GM12878 (cell line): Measurements from ENCODE around the gene TIMP4. TPM values are rescaled to one million over a fixed set of nuclear protein-coding genes. Genes with fewer than 3 reads are reported as not detected.

Source experiments
- ATAC-seq: fragments of 200-7000 bp; cut with Tn5 transposase; 3 replicates; pipeline ENCODE4 v1.9.1; 2020; ENCODE audit warnings: mild to moderate bottlenecking, moderate library complexity
- BruUV-seq: library from RNA; stranded (reverse); fragments of 400-500 nt; replicated peaks from 2 replicates; lab custom pipeline; 2021; lab: Mats Ljungman, UMichigan
- CTCF ChIA-PET: fragments of 300-600 bp; sonication (Branson Sonifier 250); formaldehyde crosslinking; extraction: SDS; loops from one replicate; lab custom pipeline; 2021; ENCODE audit warnings: inconsistent platforms; lab: Yijun Ruan, JAX
- POLR2A ChIA-PET: fragments of 350-600 bp; formaldehyde crosslinking; extraction: SDS; loops from one replicate; lab custom pipeline; 2021; ENCODE audit warnings: inconsistent platforms; lab: Charles Lee
- RAD21 ChIA-PET: fragments of 300-600 bp; sonication (Branson Sonifier 250); formaldehyde crosslinking; loops from one replicate; lab custom pipeline; 2023; ENCODE audit warnings: antibody characterized with exemption; ENCODE audit not compliant: unreplicated experiment; lab: Charles Lee
- SMC1A ChIA-PET: fragments of 300-600 bp; sonication (Branson Sonifier 250); formaldehyde crosslinking; loops from one replicate; lab custom pipeline; 2023; ENCODE audit not compliant: unreplicated experiment, uncharacterized antibody; lab: Charles Lee
- DNase-seq: peaks from one replicate; pipeline ENCODE4 v3.0.0-alpha.2; 2011; ENCODE audit warnings: low read depth, low spot score
- FAIRE-seq: peaks from 3 replicates; lab custom pipeline; 2011; peaks lifted over from hg19 to GRCh38; lab: Jason Lieb, UNC
- H2AFZ ChIP-seq: 2 replicates; pipeline ENCODE4 v1.6.0; 2011; ENCODE audit warnings: low read depth, low read length, control low read depth; ENCODE audit not compliant: control insufficient read depth
- H3K27ac ChIP-seq: 2 replicates; pipeline ENCODE4 v1.5.1; 2011; ENCODE audit warnings: control low read depth; ENCODE audit not compliant: control insufficient read depth, insufficient read depth
- H3K27me3 ChIP-seq, 2 experiments: replicated peaks in 1 of 2; 2 replicates each; pipeline versions ENCODE4 v1.6.0 to v1.6.1; 2011; ENCODE audit warnings: low read length in 1 of 2; ENCODE audit not compliant: control insufficient read depth in 2 of 2, insufficient read depth in 2 of 2
- H3K36me3 ChIP-seq, 2 experiments: 2 replicates each; pipeline ENCODE4 v1.5.1; 2011; ENCODE audit warnings: low read length in 1 of 2; ENCODE audit not compliant: control insufficient read depth in 2 of 2, insufficient read depth in 2 of 2
- H3K4me1 ChIP-seq: 2 replicates; pipeline ENCODE4 v1.6.1; 2011; ENCODE audit warnings: mild to moderate bottlenecking, low read length, moderate library complexity, mixed read lengths; ENCODE audit not compliant: control insufficient read depth, insufficient read depth
- H3K4me2 ChIP-seq: 2 replicates; pipeline ENCODE4 v1.6.0; 2011; ENCODE audit warnings: control low read depth; ENCODE audit not compliant: control insufficient read depth, insufficient read depth
- H3K4me3 ChIP-seq: fragments of 200-600 bp; sonication (generic); 2 replicates; pipeline ENCODE4 v1.5.1; 2016
- H3K79me2 ChIP-seq: 2 replicates; pipeline ENCODE4 v1.6.0; 2011; ENCODE audit warnings: low read length; ENCODE audit not compliant: control insufficient read depth, insufficient read depth
- H3K9ac ChIP-seq: 2 replicates; pipeline ENCODE4 v1.8.0; 2011; ENCODE audit warnings: low read length, control low read depth, mixed read lengths; ENCODE audit not compliant: control insufficient read depth, insufficient read depth
- H3K9me3 ChIP-seq: replicated peaks from 3 replicates; pipeline ENCODE4 v1.5.1; 2011; ENCODE audit warnings: mild to moderate bottlenecking, low read length; ENCODE audit not compliant: control insufficient read depth, insufficient read depth
- H4K20me1 ChIP-seq: 2 replicates; pipeline ENCODE4 v1.6.0; 2011; ENCODE audit not compliant: control insufficient read depth, insufficient read depth
- ASH2L ChIP-seq: fragments of 300-600, 200-600 bp; sonication (generic); IDR thresholded peaks from 2 replicates; pipeline ENCODE4 v1.6.1; 2017; ENCODE audit warnings: low read depth, mild to moderate bottlenecking, borderline replicate concordance
- HDGF ChIP-seq: fragments of 450-650 bp; IDR thresholded peaks from 2 replicates; pipeline ENCODE4 v1.6.1; 2016; ENCODE audit warnings: antibody characterized with exemption
- KAT2A ChIP-seq: conservative IDR thresholded peaks from 2 replicates; pipeline ENCODE4 v1.6.1; 2011; ENCODE audit warnings: low read depth, low read length; ENCODE audit not compliant: control insufficient read depth
- MEF2B ChIP-seq: fragments of 450-650 bp; IDR thresholded peaks from 2 replicates; pipeline ENCODE4 v1.6.1; 2018; ENCODE audit warnings: mild to moderate bottlenecking, moderate library complexity; ENCODE audit not compliant: partially characterized antibody, poor library complexity, severe bottlenecking
- NFYA ChIP-seq: IDR thresholded peaks from 2 replicates; pipeline ENCODE4 v1.6.1; 2011; ENCODE audit warnings: low read depth, mild to moderate bottlenecking, low read length, improper control_type of control experiment, borderline replicate concordance
- POU2F2 ChIP-seq: IDR thresholded peaks from 3 replicates; pipeline ENCODE4 v1.6.1; 2011; ENCODE audit warnings: low read depth, mild to moderate bottlenecking, low read length, borderline replicate concordance
- RUNX3 ChIP-seq: IDR thresholded peaks from 2 replicates; pipeline ENCODE4 v1.6.1; 2012; ENCODE audit warnings: low read length, inconsistent platforms
- SMAD5 ChIP-seq: IDR thresholded peaks from 2 replicates; pipeline ENCODE4 v1.6.1; 2016; ENCODE audit warnings: antibody characterized with exemption, low read depth
- SRF ChIP-seq, 2 experiments: IDR thresholded peaks; 2 replicates each; pipeline ENCODE4 v1.6.1; 2011; ENCODE audit warnings: low read depth in 2 of 2, low read length in 2 of 2, mild to moderate bottlenecking in 1 of 2, moderate library complexity in 1 of 2
- STAT1 ChIP-seq: fragments of 450-650 bp; conservative IDR thresholded peaks from 2 replicates; pipeline ENCODE4 v1.6.1; 2014; ENCODE audit warnings: antibody characterized with exemption, mild to moderate bottlenecking
- ZNF384 ChIP-seq: IDR thresholded peaks from 2 replicates; pipeline ENCODE4 v1.6.1; 2012; ENCODE audit warnings: low read depth, mild to moderate bottlenecking, low read length, improper control_type of control experiment, borderline replicate concordance
- WGBS: methylation state at CpG from one replicate; pipeline ENCODE4 v1.1.6; 2016; ENCODE audit warnings: low lambda C conversion rate; ENCODE audit not compliant: insufficient replicate concordance, insufficient coverage; ENCODE audit errors: missing lambda C conversion rate; 5-methylcytosine and 5-hydroxymethylcytosine counted together
- in situ Hi-C: fragments of 300-500 bp; cut with MboI; formaldehyde crosslinking; loops from 9 replicates; pipeline ENCODE4 v1.14.3; 2018; ENCODE audit warnings: mixed read lengths
- intact Hi-C: fragments of 100-400 bp; cut with micrococcal nuclease; formaldehyde crosslinking; loops from one replicate; pipeline ENCODE4 v1.14.2; 2022; ENCODE audit not compliant: unreplicated experiment
- polyA plus RNA-seq, 11 experiments: library from polyadenylated mRNA; depleted of rRNA in 4 of 11; unstranded in 6 of 11; stranded (reverse) in 5 of 11; fragments of >200 nt; fragmentation: Nextera tagmentation in 4 of 11; fragmentation: Illumina TruSeq in 1 of 11; extraction: Ambion mirVana in 4 of 11; extraction: Trizol in 1 of 11; gene quantifications; 1 replicate in 1 of 11; 2 replicates in 10 of 11; pipeline versions ENCODE4 v1.2.1 to v1.2.3, GENCODE V29; 2011 to 2016; ENCODE audit warnings: inconsistent platforms in 2 of 11, missing spikeins in 2 of 11, low read depth in 1 of 11
- total RNA-seq, 4 experiments: library from RNA; depleted of rRNA in 3 of 4; stranded (reverse); fragments of >200 nt in 3 of 4; fragmentation: Illumina TruSeq in 1 of 4; extraction: Trizol in 1 of 4; gene quantifications; 2 replicates each; pipeline versions ENCODE4 v1.2.1 to v1.2.3, GENCODE V29; 2013 to 2021

The TIMP4 gene
- total and polyA plus RNA-seq, 10 of the 15 experiments (the other 5 are each of a cell fraction or from before 2014, with no cell fraction given), result 0.07 TPM; not detected in 9

- ChIA-PET CTCF (interaction anchor here (0.5 to 7.1 kb wide), 21 partner anchors 9 to 563 kb away, joined by 3 to 86 read pairs (median 5); no protein-coding TSS in a partner anchor), POLR2A (interaction anchor here (1.1 to 1.2 kb wide), 2 partner anchors 11 to 19 kb away, joined by 3 to 4 read pairs; no protein-coding TSS in a partner anchor), RAD21 (interaction anchor here (0.8 to 4.1 kb wide), 8 partner anchors 10 to 284 kb away, joined by 3 to 17 read pairs (median 12); no protein-coding TSS in a partner anchor), SMC1A (interaction anchor here (0.7 to 9.2 kb wide), 13 partner anchors 9 to 299 kb away, joined by 3 to 83 read pairs (median 3); no protein-coding TSS in a partner anchor)
- Histone ChIP-seq H3K9ac (no peak overlapping the region), H3K27ac (peak overlapping the region; percentile 79; the same call in 1 of the 2 replicates), H3K4me3 (no peak overlapping the region), H4K20me1 (no peaks in the 10 kb centered on the region), H3K4me2 (no peak overlapping the region), H3K27me3 (no peaks in the 10 kb centered on the region), H3K4me1 (peaks cover 44% of the 10 kb centered on the region), H3K9me3 (no peaks in the 10 kb centered on the region; the same call in 2 of the 3 replicates), H3K79me2 (no peaks in the 10 kb centered on the region), H2AFZ (peak overlapping the region; percentile 26), H3K36me3 (no peaks in the 10 kb centered on the region)
- BruUV-seq, result no TSS peak
- TF ChIP-seq POU2F2 (no peak), MEF2B (no peak), ZNF384 (no peak), STAT1 (no peak), SMAD5 (no peak), RUNX3 (no peak), SRF (IDR thresholded peaks at IDR 0.05; ENCODE audit: low read depth in 2 of 2, low read length in 2 of 2) (no peak), NFYA (no peak), HDGF (no peak), ASH2L (no peak), KAT2A (no peak)
- in situ Hi-C loops, result no loop called here
- no peak for DNase-seq
- ATAC-seq, result no peak
- WGBS, result 64% methylated on average over 4 of the region's 4 CpGs
- FAIRE-seq, result no peak
- intact Hi-C loops, result loop anchor here (2.0 kb wide), 1 partner anchor 56 kb away; no protein-coding TSS in a partner anchor
These were observed 36.5 kb upstream of the TIMP4 start for GRCh38 chr3:12195231-12195630.
